Right lobe of liver (tissue), 6 donors: ENCODE data around the gene NAB2. TPM values are rescaled to one million over a fixed set of nuclear protein-coding genes. Genes with fewer than 3 reads are reported as not detected.

Experiments used
- ATAC-seq, 4 donors: fragments of 200-7000 bp; cut with Tn5 transposase; one replicate each; pipeline ENCODE4 v1.9.1; 2020; ENCODE audit warnings: mild to moderate bottlenecking in 4 of 4, moderate library complexity in 4 of 4
- DNase-seq, 3 donors: peaks; one replicate each; pipeline ENCODE4 v3.0.0-alpha.2; 2020
- H3K27ac ChIP-seq, 3 donors: fragments of 200-600 bp; one replicate each; pipeline ENCODE4 v1.8.0; 2022
- H3K27me3 ChIP-seq, 2 donors: fragments of 200-600 bp; one replicate each; pipeline ENCODE4 v1.8.0; 2022
- H3K36me3 ChIP-seq, 4 donors: fragments of 200-600 bp; sonication (generic) in 1 of 4; one replicate each; pipeline versions ENCODE4 v1.5.1 to v1.8.0; 2017 to 2022; ENCODE audit warnings: control low read depth in 1 of 4
- H3K4me1 ChIP-seq, 4 donors: fragments of 200-600 bp; sonication (generic) in 1 of 4; one replicate each; pipeline versions ENCODE4 v1.5.1 to v1.8.0; 2017 to 2022; ENCODE audit warnings: control low read depth in 1 of 4
- H3K4me3 ChIP-seq, 3 donors: fragments of 200-600 bp; one replicate each; pipeline ENCODE4 v1.8.0; 2022
- H3K9me3 ChIP-seq, 4 donors: fragments of 200-600 bp; sonication (generic) in 1 of 4; one replicate each; pipeline versions ENCODE4 v1.5.1 to v1.8.0; 2017 to 2022; ENCODE audit warnings: control low read depth in 1 of 4
- CTCF ChIP-seq, 4 donors: fragments of 200-600 bp in 3 of 4; fragments of 450-650 bp in 1 of 4; IDR thresholded peaks; one replicate each; pipeline versions ENCODE4 v1.5.1 to v1.8.0; 2016 to 2022; ENCODE audit warnings: antibody characterized with exemption in 4 of 4, mild to moderate bottlenecking in 2 of 4
- POLR2A ChIP-seq: fragments of 450-650 bp; IDR thresholded peaks from one replicate; pipeline ENCODE4 v1.6.1; 2017; ENCODE audit warnings: antibody characterized with exemption, mild to moderate bottlenecking
- WGBS: methylation state at CpG from one replicate; pipeline ENCODE4 v1.1.6; 2018; ENCODE audit warnings: low coverage, low lambda C conversion rate; ENCODE audit not compliant: insufficient coverage; ENCODE audit errors: missing lambda C conversion rate; 5-methylcytosine and 5-hydroxymethylcytosine counted together
- intact Hi-C, 2 donors: fragments of 100-400 bp; cut with DNase I; formaldehyde crosslinking; loops; one replicate each; pipeline versions ENCODE4 v1.11.2 to v1.14.1; 2022
- total RNA-seq, 6 experiments: library from RNA; depleted of rRNA in 2 of 6; stranded (reverse); fragments of >200 nt in 2 of 6; fragmentation: NEBNext Ultra II Directional in 3 of 6; extraction: Animal tissue kit (Norgen Biotek cat#: 25700) in 3 of 6; gene quantifications; one replicate each; pipeline versions ENCODE4 v1.1.0 to v1.2.4, GENCODE V29; 2016 to 2023
- donor health status: DM: no; HTN: yes; CAD: no.
- donor health status: DM: no; HTN: no; CAD: no.
- donor health status: DM: no; HTN: no; CAD: no.
- donor health status: DM: no; HTN: yes; CAD: no.
- donor health status: DM: no; HTN: yes; CAD: no.

Gene NAB2
- total RNA-seq, 6 experiments from 2014 or later: 6.1 to 13.1 (median 8.9) TPM

- Histone ChIP-seq H3K27ac (no peak overlapping the region), H3K4me3 (no peak overlapping the region), H3K4me1 (no peaks in the 10 kb centered on the region), H3K36me3 (no peaks in the 10 kb centered on the region), H3K9me3 (no peaks in the 10 kb centered on the region), H3K27me3 (no peaks in the 10 kb centered on the region)
- intact Hi-C loops: no loop called here
- DNase-seq: no peak
- WGBS: 84% methylated on average over 5 of the region's 6 CpGs
- TF ChIP-seq POLR2A: no peak
- ATAC-seq: no peak
Measured at GRCh38 chr12:57044468-57044867, 44.4 kb upstream of the NAB2 start.

- WGBS: 89% methylated on average over 3 of the region's 3 CpGs
Measured at GRCh38 chr12:57044889-57045288, 44.0 kb upstream of the NAB2 start.

GRCh38 chr12:57046086-57046791 lies 42.7 kb upstream of the NAB2 start:
- 50% methylated on average over 5 of the region's 6 CpGs for WGBS
- DNase-seq (no peak), ATAC-seq (peak in 2 of 4 donors; percentile 23 to 27)
- Histone ChIP-seq H3K9me3 (no peaks in the 10 kb centered on the region), H3K4me1 (no peaks in the 10 kb centered on the region), H3K36me3 (no peaks in the 10 kb centered on the region), H3K4me3 (no peak overlapping the region), H3K27me3 (no peaks in the 10 kb centered on the region), H3K27ac (no peak overlapping the region)
- TF ChIP-seq POLR2A (no peak), CTCF (IDR thresholded peaks at IDR 0.05) (no peak)
- intact Hi-C loops: no loop called here

More at GRCh38 chr12:57044889-57045288, 44.0 kb upstream of the NAB2 start:
- H3K27me3 ChIP-seq: no peaks in the 10 kb centered on the region
- no peak for ATAC-seq
- intact Hi-C loops: no loop called here
- H3K4me1 ChIP-seq: no peaks in the 10 kb centered on the region
- no peak for TF ChIP-seq POLR2A
- H3K27ac ChIP-seq: no peak overlapping the region
- no peak overlapping the region for H3K4me3 ChIP-seq
- H3K9me3 ChIP-seq: no peaks in the 10 kb centered on the region
- no peaks in the 10 kb centered on the region for H3K36me3 ChIP-seq
- DNase-seq: no peak

- no peaks in the 10 kb centered on the region for H3K36me3 ChIP-seq
- ATAC-seq (peak; percentile 18 to 60 (median 41)), DNase-seq (no peak)
- no peak overlapping the region for H3K27ac ChIP-seq
- TF ChIP-seq POLR2A (no peak), CTCF (IDR thresholded peaks at IDR 0.05) (no peak)
- no peaks in the 10 kb centered on the region for H3K27me3 ChIP-seq
- WGBS: 48% methylated on average over 3 of the region's 10 CpGs
- intact Hi-C loops: no loop called here
- no peaks in the 10 kb centered on the region for H3K9me3 ChIP-seq
- H3K4me3 ChIP-seq: no peak overlapping the region
- no peaks in the 10 kb centered on the region for H3K4me1 ChIP-seq
Measured at GRCh38 chr12:57046947-57047890, 41.7 kb upstream of the NAB2 start.

GRCh38 chr12:57047981-57048380 lies 40.9 kb upstream of the NAB2 start:
- H3K4me1 ChIP-seq: no peaks in the 10 kb centered on the region
- no peak overlapping the region for H3K4me3 ChIP-seq
- no peak for ATAC-seq
- no peak overlapping the region for H3K27ac ChIP-seq
- no peaks in the 10 kb centered on the region for H3K36me3 ChIP-seq
- intact Hi-C loops: no loop called here
- H3K27me3 ChIP-seq: no peaks in the 10 kb centered on the region
- H3K9me3 ChIP-seq: no peaks in the 10 kb centered on the region
- WGBS: no CpG with 5 or more reads among the region's 1 CpG
- TF ChIP-seq POLR2A: no peak
- TF ChIP-seq CTCF (IDR thresholded peaks at IDR 0.05): no peak
- DNase-seq: no peak
